ENCODE results near the gene ELP2. TPM values are rescaled to one million over a fixed set of nuclear protein-coding genes. Genes with fewer than 3 reads are reported as not detected.

ELP2 gene
- total RNA-seq, 1 donor from 2014 or later: 62.2 TPM

DNA sequence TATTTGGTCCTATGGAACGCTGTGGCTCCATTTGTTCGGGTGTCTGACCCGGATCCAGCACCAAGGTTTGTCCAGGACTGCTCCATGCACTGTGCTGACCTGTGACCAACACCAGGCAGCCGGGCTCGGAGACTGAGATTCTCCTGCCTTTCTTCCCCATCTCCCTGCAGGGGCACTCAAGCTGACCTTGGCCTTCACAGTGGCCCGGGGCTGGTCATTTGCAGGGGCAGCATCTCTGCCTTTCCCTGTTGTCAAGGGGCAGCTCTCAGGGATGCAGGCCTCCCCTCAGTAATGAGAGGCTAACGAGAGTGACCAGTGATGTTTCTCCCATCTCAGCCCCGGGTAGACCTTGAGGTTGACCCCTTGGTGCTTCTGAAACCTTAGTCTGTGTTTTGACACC, 85.1 kb downstream of the ELP2 start:
- no peaks in the 10 kb centered on the region for H3K36me3 ChIP-seq
- ATAC-seq: no peak
- no peak overlapping the region for H3K27ac ChIP-seq

DNA sequence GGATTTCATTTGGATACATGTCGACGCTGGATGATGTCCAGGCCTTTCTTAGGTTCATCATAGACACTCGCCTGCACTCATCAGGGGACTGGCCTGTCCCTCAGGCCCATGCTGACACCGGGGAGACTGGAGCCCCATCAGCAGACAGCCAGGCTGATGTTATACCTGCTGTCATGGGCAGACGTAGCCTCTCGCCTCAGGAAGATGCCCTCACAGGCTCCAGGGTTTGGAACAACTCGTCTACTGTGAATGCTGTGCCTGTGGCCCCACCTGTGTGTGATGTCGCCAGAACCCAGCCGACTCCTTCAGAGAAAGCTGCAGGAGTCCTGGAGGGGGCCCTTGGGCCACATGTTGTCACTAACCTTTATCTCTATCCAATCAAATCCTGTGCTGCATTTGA, 85.9 kb downstream of the ELP2 start:
- Histone ChIP-seq H3K4me1 (no peaks in the 10 kb centered on the region), H3K9me3 (no peaks in the 10 kb centered on the region), H3K27ac (no peak overlapping the region), H3K36me3 (no peaks in the 10 kb centered on the region), H3K27me3 (ENCODE audit: low read depth) (no peaks in the 10 kb centered on the region), H3K4me3 (no peak overlapping the region)
- intact Hi-C loops (cut with DNase I): no loop called here
- TF ChIP-seq, protein P1, sequence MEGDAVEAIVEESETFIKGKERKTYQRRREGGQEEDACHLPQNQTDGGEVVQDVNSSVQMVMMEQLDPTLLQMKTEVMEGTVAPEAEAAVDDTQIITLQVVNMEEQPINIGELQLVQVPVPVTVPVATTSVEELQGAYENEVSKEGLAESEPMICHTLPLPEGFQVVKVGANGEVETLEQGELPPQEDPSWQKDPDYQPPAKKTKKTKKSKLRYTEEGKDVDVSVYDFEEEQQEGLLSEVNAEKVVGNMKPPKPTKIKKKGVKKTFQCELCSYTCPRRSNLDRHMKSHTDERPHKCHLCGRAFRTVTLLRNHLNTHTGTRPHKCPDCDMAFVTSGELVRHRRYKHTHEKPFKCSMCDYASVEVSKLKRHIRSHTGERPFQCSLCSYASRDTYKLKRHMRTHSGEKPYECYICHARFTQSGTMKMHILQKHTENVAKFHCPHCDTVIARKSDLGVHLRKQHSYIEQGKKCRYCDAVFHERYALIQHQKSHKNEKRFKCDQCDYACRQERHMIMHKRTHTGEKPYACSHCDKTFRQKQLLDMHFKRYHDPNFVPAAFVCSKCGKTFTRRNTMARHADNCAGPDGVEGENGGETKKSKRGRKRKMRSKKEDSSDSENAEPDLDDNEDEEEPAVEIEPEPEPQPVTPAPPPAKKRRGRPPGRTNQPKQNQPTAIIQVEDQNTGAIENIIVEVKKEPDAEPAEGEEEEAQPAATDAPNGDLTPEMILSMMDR (IDR thresholded peaks at IDR 0.05): no peak
- no peak for DNase-seq
- no peak for ATAC-seq

More for the DNA sequence above, 85.1 kb downstream of the ELP2 start:
- TF ChIP-seq, protein P1 (IDR thresholded peaks at IDR 0.05): no peak
- Histone ChIP-seq H3K9me3 (no peaks in the 10 kb centered on the region), H3K27me3 (ENCODE audit: low read depth) (no peaks in the 10 kb centered on the region), H3K4me1 (no peaks in the 10 kb centered on the region), H3K4me3 (no peak overlapping the region)
- no peak for DNase-seq
- intact Hi-C loops (cut with DNase I): no loop called here

DNA sequence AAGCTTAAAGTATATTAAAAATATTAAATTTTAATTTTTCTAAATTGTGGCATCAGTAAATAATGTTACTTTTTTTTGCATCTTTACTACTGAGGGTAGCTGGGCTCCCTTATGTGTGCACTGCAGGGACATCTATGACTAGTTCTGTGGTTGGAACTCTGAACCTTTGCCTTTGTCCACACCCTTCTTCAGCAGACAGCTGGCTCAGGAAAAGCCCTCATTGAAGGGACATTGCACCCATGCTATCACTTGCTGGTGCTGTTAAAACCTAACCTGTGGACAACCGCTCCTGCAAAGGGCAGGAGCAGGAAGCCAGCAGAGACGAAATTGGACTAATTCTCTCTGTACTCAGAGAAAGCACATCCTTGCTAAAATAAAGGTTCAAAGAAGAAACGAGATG, 87.6 kb downstream of the ELP2 start:
- TF ChIP-seq, protein P1 (IDR thresholded peaks at IDR 0.05): no peak
- ATAC-seq (no peak), DNase-seq (no peak)
- Histone ChIP-seq H3K27me3 (ENCODE audit: low read depth) (no peaks in the 10 kb centered on the region), H3K36me3 (no peaks in the 10 kb centered on the region), H3K4me1 (no peaks in the 10 kb centered on the region), H3K27ac (no peak overlapping the region), H3K4me3 (no peak overlapping the region), H3K9me3 (no peaks in the 10 kb centered on the region)
- intact Hi-C loops (cut with DNase I): no loop called here

DNA sequence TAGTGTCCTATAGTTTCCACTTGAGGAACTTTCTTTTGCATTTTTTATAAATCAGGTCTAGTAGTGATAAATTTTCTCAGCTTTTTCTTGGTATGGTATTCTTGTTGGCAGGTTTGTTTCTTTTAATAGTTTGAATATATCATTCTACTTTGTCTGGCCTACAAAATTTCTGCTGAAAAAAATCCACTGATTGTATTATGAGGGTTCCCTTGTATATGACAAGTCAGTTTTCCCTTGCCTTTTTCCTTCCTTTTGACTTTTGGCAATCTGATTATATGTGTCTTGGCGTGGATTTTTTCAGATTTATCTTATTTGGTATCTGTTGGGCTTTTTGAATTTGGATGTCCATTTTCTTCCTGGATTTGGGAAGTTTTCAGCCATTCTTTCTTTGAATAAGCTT, 99.5 kb downstream of the ELP2 start:
- DNase-seq: no peak
- Histone ChIP-seq H3K9me3 (peaks cover 21% of the 10 kb centered on the region), H3K36me3 (no peaks in the 10 kb centered on the region), H3K27me3 (ENCODE audit: low read depth) (no peaks in the 10 kb centered on the region), H3K27ac (no peak overlapping the region), H3K4me3 (no peak overlapping the region), H3K4me1 (no peaks in the 10 kb centered on the region)
- TF ChIP-seq, protein P1 (IDR thresholded peaks at IDR 0.05): no peak
- no peak for ATAC-seq
- intact Hi-C loops (cut with DNase I): no loop called here

Other genes starting within 250 kb of the ELP2 start
- 39.1 TPM for gene RPRD1A, start 62.3 kb upstream of the ELP2 start, total RNA-seq
- gene SLC39A6, start 559 bp upstream of the ELP2 start, total RNA-seq: 28.9 TPM
- 4.2 TPM for gene MOCOS, start 57.6 kb downstream of the ELP2 start, total RNA-seq
- 2.5 TPM for gene FHOD3, start 167.8 kb downstream of the ELP2 start, total RNA-seq

Measured in lower lobe of right lung (tissue), 2 donors.